GM06990 (cell line): ENCODE results near the gene PAX9.

ENCODE experiments used
- DNase-seq: peaks from one replicate; pipeline ENCODE4 v3.0.0-alpha.2; 2011; ENCODE audit not compliant: insufficient read length; ENCODE audit errors: extremely low read depth
- H3K27me3 ChIP-seq: replicated peaks from 2 replicates; pipeline ENCODE4 v1.6.0; 2011; ENCODE audit warnings: low read length; ENCODE audit not compliant: control insufficient read depth, insufficient read depth
- H3K36me3 ChIP-seq: 2 replicates; pipeline ENCODE4 v1.5.1; 2011; ENCODE audit warnings: low read length; ENCODE audit not compliant: control insufficient read depth, insufficient read depth
- H3K4me3 ChIP-seq: replicated peaks from 2 replicates; pipeline ENCODE4 v1.5.1; 2011; ENCODE audit warnings: low read depth, mild to moderate bottlenecking, control low read depth, low read length
- TF ChIP-seq, protein P1 (sequence below): IDR thresholded peaks from 2 replicates; pipeline ENCODE4 v1.5.1; 2011; ENCODE audit warnings: low read length, control low read depth, mild to moderate bottlenecking, inconsistent platforms; ENCODE audit not compliant: insufficient read depth, poor library complexity, severe bottlenecking

Gene PAX9

DNA sequence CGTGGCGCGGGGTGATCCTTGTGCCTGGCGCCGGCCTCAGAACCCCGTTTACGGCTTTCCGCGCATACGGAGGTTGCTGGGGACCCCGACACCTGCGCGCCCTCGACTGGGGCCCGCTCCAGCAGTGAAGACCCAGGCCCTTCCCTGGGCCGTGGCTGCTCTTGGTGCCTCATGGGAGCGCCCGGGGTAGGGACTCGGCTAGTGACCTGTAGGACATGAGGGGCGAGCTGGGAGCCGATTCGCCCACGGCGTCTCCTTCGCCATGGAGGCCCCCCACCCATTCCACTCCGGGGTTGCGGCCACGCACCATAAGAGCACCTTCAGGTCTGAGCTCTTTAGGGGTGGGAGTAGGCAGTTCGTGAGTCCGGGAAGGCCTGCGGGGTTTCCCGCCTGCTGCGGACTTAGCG is 14.2 kb upstream of the PAX9 start:
- Histone ChIP-seq H3K4me3 (no peak overlapping the region), H3K36me3 (no peaks in the 10 kb centered on the region), H3K27me3 (no peaks in the 10 kb centered on the region; the same call in none of the 2 replicates)
- TF ChIP-seq, protein P1, sequence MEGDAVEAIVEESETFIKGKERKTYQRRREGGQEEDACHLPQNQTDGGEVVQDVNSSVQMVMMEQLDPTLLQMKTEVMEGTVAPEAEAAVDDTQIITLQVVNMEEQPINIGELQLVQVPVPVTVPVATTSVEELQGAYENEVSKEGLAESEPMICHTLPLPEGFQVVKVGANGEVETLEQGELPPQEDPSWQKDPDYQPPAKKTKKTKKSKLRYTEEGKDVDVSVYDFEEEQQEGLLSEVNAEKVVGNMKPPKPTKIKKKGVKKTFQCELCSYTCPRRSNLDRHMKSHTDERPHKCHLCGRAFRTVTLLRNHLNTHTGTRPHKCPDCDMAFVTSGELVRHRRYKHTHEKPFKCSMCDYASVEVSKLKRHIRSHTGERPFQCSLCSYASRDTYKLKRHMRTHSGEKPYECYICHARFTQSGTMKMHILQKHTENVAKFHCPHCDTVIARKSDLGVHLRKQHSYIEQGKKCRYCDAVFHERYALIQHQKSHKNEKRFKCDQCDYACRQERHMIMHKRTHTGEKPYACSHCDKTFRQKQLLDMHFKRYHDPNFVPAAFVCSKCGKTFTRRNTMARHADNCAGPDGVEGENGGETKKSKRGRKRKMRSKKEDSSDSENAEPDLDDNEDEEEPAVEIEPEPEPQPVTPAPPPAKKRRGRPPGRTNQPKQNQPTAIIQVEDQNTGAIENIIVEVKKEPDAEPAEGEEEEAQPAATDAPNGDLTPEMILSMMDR: no peak
- DNase-seq: no peak

DNA sequence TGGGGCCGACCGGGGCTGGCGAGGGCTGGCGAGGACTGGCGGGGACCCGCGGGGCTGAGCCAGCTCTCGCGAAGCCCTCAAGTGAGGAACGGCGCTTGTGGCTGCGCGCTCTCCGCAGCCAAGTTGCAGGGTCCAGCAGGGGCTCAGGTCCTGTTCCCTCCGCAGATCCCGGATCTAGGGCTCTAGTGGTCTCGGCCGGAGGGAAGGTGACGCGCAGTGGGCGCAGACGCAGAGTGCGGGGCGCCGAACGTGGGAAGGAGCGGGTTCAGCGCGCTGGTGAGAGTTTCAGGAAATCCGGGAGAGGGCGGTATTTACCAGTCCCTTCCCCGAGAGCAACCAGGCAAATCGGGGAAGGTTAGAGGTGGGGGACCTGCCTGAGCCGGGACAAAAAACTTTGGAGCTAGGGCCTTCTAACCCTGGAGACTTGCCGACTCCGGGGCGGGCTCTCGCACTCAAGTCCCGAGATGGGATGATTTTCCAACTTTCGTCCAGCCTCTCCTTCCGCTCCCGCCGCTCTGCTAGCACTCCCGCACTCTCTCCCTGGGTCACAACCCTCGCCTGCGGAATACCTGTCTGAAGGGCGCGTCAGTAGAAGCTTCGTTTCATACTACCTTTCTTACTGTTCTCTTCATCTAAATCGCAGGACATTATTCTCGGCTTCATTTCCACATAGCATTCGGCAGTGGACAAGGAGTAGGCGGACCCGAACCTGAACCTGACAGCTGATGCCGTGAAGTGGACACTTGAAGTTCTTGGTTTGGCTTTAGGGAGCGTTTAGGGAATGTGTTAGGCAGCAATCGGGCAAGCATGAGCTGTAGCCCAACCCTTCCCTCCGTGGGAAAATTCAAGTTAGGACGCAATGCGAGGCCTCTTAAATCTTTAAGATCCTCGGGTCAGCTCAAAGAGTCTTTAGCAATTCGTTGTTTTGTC is 13.6 kb upstream of the PAX9 start:
- no peak overlapping the region for H3K4me3 ChIP-seq
- H3K27me3 ChIP-seq: peaks cover 1% of the 10 kb centered on the region
- TF ChIP-seq, protein P1: no peak
- no peak for DNase-seq
- H3K36me3 ChIP-seq: no peaks in the 10 kb centered on the region

DNA sequence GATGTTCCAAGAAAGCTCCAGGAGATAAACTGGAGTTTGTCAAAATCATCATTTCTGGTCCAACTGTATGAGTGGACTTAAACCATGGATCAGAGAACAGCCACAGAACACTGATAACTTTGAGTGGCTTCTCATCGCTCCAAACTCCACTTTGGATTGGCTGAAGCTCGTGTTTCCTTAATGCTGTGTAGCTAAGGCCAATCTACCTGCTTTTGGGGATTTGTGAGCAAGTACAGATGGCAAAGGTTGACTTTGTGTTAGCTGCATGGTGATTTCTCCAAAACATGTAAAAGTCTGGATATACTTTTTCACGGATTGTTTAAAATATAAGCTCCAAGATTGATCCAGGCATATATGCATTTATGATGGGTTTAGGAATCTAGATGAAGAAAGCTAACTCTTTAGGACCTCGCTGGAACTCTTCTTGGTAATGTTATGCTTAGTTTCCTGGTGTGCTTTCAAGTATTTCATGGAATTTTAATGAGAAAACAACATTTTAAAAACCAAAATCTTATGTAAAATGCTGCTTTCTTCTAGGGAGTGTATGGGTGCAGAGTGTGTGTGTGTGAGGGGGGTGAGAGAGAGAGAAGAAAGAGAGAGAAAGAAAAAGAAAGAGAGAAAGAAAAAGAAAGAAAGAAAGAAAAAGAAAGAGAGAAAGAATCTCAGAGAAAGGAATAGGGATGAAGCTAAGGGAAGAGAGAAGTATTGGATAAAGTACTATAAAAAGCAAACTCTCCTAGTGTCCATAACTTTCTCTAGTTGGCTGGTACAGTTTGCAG is 11.6 kb upstream of the PAX9 start:
- H3K27me3 ChIP-seq: peaks cover 1% of the 10 kb centered on the region
- TF ChIP-seq, protein P1: no peak
- H3K4me3 ChIP-seq: no peak overlapping the region
- H3K36me3 ChIP-seq: no peaks in the 10 kb centered on the region
- DNase-seq: no peak

DNA sequence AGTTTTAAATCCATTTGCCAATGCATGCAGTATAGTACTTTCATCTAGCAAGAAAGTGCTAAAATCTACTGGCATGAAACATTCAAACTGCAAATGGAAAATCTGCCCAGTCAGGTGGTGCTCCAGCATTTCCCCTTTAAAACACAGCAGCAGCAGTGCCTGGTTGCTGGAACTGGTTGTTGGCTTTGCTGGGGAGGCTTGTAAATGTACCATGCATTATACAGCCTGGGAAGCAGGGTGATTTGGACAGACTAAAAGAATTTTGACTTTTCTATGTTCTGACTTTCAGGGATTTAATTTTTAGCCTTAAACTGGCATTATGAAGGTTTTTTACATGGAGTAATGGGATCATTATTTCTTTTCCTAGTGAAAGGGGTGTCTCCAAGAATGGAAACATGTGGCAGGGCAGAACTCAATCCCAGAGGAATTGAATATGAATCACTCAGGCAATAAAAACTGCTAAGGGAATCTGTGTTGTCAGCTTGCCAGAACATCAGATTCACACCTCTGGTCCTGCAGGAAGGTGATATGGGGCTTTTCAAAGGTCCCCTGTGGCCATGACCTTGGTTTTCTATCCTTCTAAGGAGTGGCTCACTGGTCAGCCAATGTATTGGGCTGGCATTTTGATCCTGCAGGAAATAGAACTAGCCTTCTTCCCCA is 9.0 kb upstream of the PAX9 start:
- DNase-seq: no peak
- Histone ChIP-seq H3K4me3 (no peak overlapping the region), H3K27me3 (peaks cover 1% of the 10 kb centered on the region), H3K36me3 (no peaks in the 10 kb centered on the region)
- TF ChIP-seq, protein P1: no peak

DNA sequence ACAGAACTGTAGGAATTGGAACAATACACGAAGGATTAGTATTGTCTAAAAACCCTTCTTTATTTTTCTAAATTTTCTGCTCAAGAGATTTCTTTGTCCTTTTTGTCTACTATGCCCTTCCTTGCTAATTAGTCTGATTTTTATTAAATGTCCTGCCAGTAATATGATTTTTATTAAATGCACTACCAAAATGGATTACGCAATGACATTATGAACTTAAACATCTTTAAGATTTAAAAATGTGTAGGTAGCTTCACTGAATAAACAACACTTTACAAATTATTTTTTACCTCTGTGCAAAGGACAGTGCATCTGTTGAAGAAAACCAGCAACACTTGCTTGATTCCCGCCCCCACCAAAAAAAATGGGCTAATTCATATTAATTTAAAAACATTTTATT is 8.2 kb upstream of the PAX9 start:
- Histone ChIP-seq H3K36me3 (no peaks in the 10 kb centered on the region), H3K4me3 (no peak overlapping the region), H3K27me3 (peaks cover 1% of the 10 kb centered on the region)
- DNase-seq: no peak
- TF ChIP-seq, protein P1: no peak
